ENCODE results near the gene UGT1A9.

The UGT1A9 gene

GRCh38 chr2:233764761-233765160 is 93.1 kb downstream of the UGT1A9 start:
- no peak for DNase-seq

GRCh38 chr2:233766416-233766815 is 94.7 kb downstream of the UGT1A9 start:
- DNase-seq: no peak

- DNase-seq: no peak
Observed at GRCh38 chr2:233768076-233768475, 96.4 kb downstream of the UGT1A9 start.

- no peak for DNase-seq
Observed at GRCh38 chr2:233769260-233769659, 97.6 kb downstream of the UGT1A9 start.

- DNase-seq: no peak
Observed at GRCh38 chr2:233772153-233772552, 100.5 kb downstream of the UGT1A9 start.

GRCh38 chr2:233772583-233772982 is 100.9 kb downstream of the UGT1A9 start:
- DNase-seq: no peak

- DNase-seq: no peak
Observed at GRCh38 chr2:233773854-233774253, 102.2 kb downstream of the UGT1A9 start.

- no peak for DNase-seq
Observed at GRCh38 chr2:233775414-233775813, 103.7 kb downstream of the UGT1A9 start.

- DNase-seq: no peak
Observed at GRCh38 chr2:233778030-233778429, 106.3 kb downstream of the UGT1A9 start, which contains the start of gene MROH2A. TSS of gene MROH2A (plus strand) at chr2:233778330. CDS start at chr2:233779359, 1,029 bp downstream.

GRCh38 chr2:233779722-233780121 is 108.0 kb downstream of the UGT1A9 start:
- no peak for DNase-seq

GRCh38 chr2:233780771-233781170 is 109.1 kb downstream of the UGT1A9 start:
- DNase-seq: no peak

- no peak for DNase-seq
Observed at GRCh38 chr2:233789554-233789953, 117.9 kb downstream of the UGT1A9 start.

- no peak for DNase-seq
Observed at GRCh38 chr2:233791151-233791882, 119.6 kb downstream of the UGT1A9 start.

- DNase-seq: no peak
Observed at GRCh38 chr2:233791883-233792329, 120.2 kb downstream of the UGT1A9 start.

- no peak for DNase-seq
Observed at GRCh38 chr2:233792720-233793119, 121.0 kb downstream of the UGT1A9 start.

- peak in 1 of 2 experiments; percentile 12 for DNase-seq
Observed at GRCh38 chr2:233793465-233794127, 121.9 kb downstream of the UGT1A9 start.

GRCh38 chr2:233794128-233794658 is 122.5 kb downstream of the UGT1A9 start:
- DNase-seq: no peak

GRCh38 chr2:233795735-233796171 is 124.1 kb downstream of the UGT1A9 start:
- no peak for DNase-seq

- DNase-seq: no peak
Observed at GRCh38 chr2:233796254-233796653, 124.6 kb downstream of the UGT1A9 start.

- no peak for DNase-seq
Observed at GRCh38 chr2:233798335-233799086, 126.8 kb downstream of the UGT1A9 start.

GRCh38 chr2:233799087-233799665 is 127.5 kb downstream of the UGT1A9 start:
- no peak for DNase-seq

- DNase-seq: no peak
Observed at GRCh38 chr2:233799716-233800115, 128.0 kb downstream of the UGT1A9 start.

- no peak for DNase-seq
Observed at GRCh38 chr2:233800208-233800607, 128.5 kb downstream of the UGT1A9 start.
